ENCODE measurements around the gene DESI2.

DNA sequence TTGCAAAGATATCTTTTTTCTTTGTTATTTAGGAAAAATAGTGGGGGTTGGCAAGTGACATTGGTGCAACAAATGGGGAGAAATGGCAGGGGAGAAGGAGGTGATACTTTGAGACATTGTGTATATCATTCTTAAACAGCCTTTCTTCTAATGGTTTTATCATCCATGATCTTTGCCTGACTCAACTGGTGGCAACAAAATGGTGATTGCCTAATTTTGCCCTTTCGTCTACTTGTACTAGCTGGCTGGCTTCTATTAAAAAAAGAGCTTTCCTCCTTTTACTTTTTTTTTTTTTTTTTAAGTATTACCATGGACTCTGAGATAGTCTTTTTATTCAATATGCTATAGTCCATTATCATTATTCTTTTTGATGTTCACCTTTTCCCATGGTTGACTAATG lies 27.7 kb downstream of the DESI2 start:
- TF ChIP-seq POLR2A (IDR thresholded peaks at IDR 0.05; ENCODE audit: low read depth, low read length) (no peak), POLR2AphosphoS5 (IDR thresholded peaks at IDR 0.05; ENCODE audit: low read depth, low read length) (no peak), TAF1 (IDR thresholded peaks at IDR 0.05; ENCODE audit: borderline replicate concordance, low read depth, low read length) (no peak)

All from GM12892 (cell line).